ENCODE data around the gene MACF1.
A peak's percentile ranks its signal among the peaks of the same experiment; 100 is the strongest.

The MACF1 gene

GRCh38 chr1:39401106-39401505 is 196.6 kb downstream of the MACF1 start:
- no peak for DNase-seq

DNA sequence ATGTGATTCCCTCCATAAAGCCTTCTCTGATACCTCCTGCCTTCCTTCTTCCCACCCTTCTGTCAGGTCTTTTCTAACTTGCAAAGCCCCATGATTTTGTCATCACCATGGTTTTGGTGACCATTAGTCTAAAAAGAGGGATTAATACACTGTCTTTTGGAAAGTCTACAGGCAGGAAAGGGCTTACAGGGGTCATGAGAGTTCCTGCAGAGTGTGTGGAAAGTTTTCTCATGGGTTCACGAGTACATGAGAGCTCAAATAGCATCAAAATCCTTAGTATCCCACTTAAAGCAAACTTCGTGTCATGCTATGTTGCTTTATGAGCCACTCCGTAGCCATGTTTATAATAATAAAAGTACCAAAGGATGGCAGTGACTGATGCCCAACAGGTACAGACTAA is 200.4 kb downstream of the MACF1 start:
- no peak for DNase-seq

- DNase-seq, result no peak
Measured at GRCh38 chr1:39405358-39405757, 200.9 kb downstream of the MACF1 start.

DNA sequence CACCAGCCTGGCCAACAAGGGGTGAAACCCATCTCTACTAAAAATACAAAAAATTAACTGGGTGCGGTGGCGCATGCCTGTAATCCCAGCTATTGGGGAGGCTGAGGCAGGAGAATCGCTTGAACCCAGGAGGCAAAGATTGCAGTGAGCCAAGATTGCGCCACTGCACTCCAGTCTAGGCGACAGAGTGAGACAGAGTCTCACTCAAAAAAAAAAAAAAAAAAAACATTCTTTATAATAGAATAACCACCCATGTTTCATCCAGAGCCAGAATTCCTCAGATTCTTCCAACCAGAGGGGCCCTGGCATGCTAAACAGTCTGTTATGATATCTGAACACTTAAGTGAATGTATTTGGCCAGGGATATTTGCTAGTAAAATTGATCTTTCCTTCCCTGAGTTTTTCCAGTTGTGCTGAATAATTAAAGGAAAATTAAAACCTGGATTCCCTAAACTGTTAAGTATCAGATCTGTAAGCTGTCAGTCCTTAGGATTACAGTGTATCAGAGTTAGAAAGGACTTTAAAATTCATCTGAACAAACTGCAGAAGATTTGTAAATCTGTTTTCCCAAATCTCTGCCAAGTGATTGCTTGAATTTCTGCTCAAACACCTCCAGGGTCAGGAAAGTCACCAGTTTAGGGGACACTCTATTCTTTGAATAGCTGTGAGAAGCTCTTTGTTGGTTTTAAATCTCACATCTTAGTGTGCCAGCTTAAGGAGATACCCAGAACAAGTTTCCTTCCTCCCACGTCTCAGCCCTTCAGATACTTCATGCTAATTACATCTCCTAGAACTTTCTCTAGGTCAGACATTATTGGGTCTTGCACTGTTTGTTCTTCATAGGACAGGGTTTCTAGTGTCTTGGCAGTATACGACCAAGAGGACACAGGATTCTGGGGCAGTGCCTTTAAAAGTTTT is 202.3 kb downstream of the MACF1 start:
- no peak for DNase-seq

DNA sequence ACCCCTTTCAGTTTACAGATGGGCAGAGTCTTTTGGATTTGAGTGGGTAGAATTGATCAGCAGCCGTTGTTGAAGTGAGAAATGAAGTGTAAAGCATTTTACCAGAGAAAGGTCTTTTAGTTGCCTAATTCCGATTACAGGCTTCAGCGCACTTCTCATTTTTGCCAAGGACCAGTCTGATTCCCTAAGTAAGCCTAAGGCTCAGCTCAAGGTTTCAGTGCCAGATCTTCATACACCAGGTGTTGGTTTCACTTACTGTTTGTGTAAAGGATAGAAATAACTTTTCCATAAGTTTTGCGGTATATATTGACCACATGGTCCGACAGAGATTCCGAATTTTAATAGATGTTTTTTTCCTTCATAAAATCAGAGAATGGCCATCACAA is 203.0 kb downstream of the MACF1 start:
- no peak for DNase-seq

DNA sequence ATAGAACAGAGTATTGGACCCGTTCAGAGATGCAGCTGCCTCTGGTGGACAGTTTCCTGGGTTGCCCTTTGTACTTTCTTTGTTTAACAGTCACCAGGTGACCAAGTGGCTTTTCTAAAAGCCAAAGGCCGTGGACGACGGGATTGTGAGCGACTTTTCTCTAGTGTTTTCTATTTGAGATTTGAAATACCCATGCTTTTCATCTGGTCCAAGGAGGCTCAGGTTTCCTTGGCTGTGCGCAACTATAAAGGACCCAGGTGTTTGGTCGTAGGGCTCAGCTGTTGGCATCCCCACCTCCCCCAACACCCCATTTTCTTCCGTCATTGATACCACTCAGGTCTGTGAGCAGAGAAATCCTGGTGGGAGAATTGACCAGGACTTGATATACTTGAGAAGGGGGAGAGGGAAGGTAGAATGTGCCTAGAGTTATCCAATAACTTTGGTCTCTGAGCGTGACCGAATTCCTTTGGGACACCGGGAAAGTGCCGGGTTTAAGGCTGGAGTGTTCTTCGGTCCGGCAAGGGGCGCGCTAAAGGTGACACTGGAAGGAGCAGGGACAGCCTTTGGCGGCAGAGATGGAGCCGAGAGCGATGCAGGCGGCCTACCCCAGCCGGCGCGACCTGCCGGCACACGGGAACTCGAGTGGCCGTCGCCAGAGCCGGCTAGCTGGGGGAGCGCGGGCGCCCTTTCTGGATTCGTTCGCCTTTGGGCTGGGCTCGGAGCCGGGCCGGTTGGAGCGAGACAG is 203.6 kb downstream of the MACF1 start:
- no peak for DNase-seq

- peak; percentile 64 for DNase-seq
Measured at GRCh38 chr1:39408641-39409054, 204.2 kb downstream of the MACF1 start.

DNA sequence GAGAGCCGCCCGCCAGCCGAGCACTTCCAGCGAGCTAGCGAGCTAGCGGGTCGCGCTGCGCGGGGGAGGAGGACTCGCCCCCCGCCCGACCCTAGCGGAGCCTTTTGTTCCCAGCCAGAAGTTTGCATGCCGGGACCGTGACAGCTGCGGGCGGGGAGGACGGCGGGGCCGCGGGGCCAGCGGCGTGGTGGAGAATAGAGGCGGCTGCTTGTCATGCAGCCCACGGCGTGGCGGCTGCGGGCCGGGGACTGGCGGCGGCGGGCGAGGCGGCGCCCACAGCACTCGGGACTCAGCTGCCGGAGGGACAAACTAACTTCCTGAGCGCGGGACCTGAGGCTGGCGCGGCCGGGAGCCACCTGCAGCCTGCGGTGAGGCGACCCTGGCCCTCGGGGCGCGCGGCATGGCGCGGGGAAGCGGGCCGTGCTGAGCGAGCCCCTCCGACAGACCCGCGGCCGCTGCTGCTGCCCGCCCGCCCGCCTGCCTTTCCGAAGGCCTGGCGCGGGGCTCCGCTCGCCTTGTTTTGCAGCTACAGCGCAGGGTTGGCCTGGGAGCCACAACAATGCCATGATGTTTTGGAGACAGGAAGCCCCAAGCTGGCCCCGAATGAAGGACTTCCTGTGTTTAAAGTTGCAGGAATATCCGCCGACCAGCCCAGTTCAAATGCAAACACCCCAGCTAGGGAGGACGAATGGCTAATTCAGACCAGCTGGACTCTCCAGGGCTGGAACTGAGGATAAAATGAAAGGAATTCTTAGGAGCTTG is 204.7 kb downstream of the MACF1 start:
- DNase-seq, result no peak

- DNase-seq, result peak; percentile 27
Measured at GRCh38 chr1:39410915-39411436, 206.5 kb downstream of the MACF1 start.

DNA sequence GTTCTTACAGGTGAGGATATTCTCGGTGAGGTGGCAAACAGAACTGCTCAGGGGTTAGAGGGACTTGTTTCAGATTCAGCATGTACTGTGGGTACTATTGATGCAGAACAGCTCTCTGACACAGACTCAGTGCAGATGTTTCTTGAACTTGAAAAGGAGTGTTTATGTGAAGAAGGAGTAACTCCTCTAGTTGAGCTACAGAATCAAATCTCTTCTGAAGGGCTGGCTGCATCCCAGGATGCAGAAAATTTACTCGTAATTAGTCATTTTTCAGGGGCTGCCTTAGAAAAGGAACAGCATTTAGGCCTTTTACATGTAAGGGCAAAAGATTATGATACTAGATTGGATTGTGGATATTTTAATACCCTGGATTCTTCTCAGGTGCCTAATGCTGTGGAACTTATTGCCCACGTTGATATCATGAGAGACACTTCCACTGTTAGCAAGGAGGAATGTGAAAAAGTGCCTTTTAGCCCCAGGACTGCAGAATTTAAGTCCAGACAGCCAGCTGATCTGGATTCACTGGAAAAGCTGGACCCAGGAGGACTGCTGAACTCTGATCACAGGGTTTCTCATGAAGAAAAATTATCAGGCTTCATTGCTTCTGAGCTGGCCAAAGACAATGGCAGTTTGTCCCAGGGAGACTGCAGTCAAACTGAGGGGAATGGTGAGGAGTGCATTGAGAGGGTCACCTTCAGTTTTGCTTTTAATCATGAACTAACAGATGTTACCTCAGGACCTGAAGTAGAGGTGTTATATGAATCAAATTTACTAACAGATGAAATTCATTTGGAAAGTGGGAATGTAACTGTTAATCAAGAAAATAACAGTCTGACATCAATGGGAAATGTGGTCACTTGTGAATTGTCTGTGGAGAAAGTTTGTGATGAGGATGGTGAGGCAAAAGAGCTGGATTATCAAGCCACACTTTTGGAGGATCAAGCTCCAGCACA is 207.3 kb downstream of the MACF1 start:
- DNase-seq, result no peak

GRCh38 chr1:39412892-39413291 is 208.4 kb downstream of the MACF1 start:
- DNase-seq, result no peak

DNA sequence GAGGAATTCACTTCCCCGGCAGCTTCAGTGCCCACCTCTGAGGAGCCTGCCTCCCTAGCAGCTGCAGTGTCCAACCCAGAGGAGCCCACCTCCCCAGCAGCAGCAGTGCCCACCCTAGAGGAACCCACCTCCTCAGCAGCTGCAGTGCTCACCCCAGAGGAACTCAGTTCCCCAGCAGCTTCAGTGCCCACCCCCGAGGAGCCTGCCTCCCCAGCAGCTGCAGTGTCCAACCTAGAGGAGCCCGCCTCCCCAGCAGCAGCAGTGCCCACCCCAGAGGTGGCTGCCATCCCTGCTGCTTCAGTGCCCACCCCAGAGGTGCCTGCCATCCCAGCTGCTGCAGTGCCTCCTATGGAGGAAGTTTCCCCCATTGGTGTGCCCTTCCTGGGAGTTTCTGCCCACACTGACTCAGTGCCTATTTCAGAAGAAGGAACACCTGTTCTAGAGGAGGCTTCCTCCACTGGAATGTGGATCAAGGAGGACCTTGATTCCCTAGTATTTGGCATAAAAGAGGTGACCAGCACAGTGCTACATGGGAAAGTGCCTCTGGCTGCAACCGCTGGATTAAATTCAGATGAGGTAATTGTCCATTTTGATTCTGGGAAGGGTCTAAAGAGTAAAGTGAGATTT is 209.5 kb downstream of the MACF1 start:
- DNase-seq, result no peak

DNA sequence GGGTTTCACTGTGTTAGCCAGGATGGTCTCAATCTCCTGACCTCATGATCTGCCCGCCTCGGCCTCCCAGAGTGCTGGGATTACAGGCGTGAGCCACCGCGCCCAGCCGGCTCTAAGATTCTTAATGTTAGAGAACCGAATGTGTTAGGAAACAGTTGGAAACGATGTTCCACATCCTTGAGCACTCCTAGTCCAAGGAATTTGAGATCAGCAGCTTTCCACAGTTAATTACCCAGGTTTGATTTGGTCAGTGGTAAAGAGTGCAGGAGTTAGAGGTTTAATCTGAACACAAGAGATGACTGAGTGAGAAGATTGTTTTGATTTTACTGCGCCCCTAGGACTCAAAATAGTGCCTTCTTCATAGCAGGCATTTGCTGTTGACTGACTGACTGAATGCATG is 211.1 kb downstream of the MACF1 start:
- DNase-seq, result no peak

GRCh38 chr1:39416609-39417008 is 212.1 kb downstream of the MACF1 start:
- no peak for DNase-seq

DNA sequence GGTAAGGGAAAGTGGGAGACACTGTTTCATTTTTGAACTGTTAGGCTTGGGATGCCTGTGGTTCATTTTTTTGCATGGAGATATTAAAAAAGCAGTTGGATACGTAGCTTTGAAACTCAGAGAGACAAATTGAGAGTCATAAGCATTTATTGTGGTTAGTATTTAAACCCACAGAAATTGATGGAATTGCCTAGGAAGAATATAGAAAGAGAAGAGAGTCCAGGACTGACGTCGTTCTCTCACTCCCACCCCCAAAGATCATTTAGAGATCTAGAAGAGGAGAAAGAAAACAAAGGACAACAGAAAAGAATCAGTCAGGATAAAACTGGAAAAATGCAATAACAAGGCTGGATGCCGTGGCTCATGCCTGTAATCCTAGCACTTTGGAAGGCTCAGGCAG is 213.7 kb downstream of the MACF1 start:
- no peak for DNase-seq

- DNase-seq, result no peak
Measured at GRCh38 chr1:39420493-39420892, 216.0 kb downstream of the MACF1 start.

- no peak for DNase-seq
Measured at GRCh38 chr1:39422614-39423013, 218.1 kb downstream of the MACF1 start.

DNA sequence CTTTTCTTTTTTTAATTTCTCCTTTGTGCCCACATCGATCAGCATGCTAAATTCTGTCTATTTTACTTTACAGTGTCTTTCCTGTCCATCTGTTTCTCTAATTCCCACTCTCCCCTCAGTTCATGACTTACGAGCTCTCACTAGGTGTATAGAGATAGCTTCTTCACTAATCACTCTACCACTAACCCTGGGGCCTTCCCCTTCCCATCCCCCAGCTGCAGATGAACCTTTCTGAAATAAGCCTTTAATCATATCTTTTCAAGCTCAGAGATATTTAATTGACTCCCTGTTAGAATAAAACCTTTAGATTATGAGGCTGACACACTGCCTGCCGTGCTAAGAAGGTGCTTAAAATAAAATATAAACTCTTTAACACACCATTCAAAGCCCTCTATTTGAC is 220.7 kb downstream of the MACF1 start:
- DNase-seq, result no peak

GRCh38 chr1:39425634-39426033 is 221.1 kb downstream of the MACF1 start:
- no peak for DNase-seq

- no peak for DNase-seq
Measured at GRCh38 chr1:39426346-39426745, 221.9 kb downstream of the MACF1 start.

- no peak for DNase-seq
Measured at GRCh38 chr1:39427374-39427773, 222.9 kb downstream of the MACF1 start.

GRCh38 chr1:39427912-39428311 is 223.4 kb downstream of the MACF1 start:
- DNase-seq, result no peak
